SK-N-SH (cell line): ENCODE results near the gene CAMK2N1. TPM values are rescaled to one million over a fixed set of nuclear protein-coding genes. Genes with fewer than 3 reads are reported as not detected.

ENCODE experiments used
- CTCF ChIA-PET: fragments of 300-600, 350-600 bp; formaldehyde crosslinking; extraction: SDS; loops from one replicate; lab custom pipeline; 2021; lab: Yijun Ruan, JAX
- POLR2A ChIA-PET: fragments of 350-600 bp; sonication (Branson Sonifier 250); formaldehyde crosslinking; extraction: SDS; loops from one replicate; lab custom pipeline; 2020; ENCODE audit warnings: antibody characterized with exemption, inconsistent platforms; lab: Yijun Ruan, JAX
- DNase-seq: peaks from one replicate; pipeline ENCODE4 v3.0.0; 2012
- H2AFZ ChIP-seq: fragments of 200-600 bp; sonication (generic); 2 replicates; pipeline ENCODE4 v1.8.1; 2016; ENCODE audit warnings: antibody characterized with exemption, mild to moderate bottlenecking, low read depth
- H3F3A ChIP-seq: fragments of 200-600 bp; sonication (generic); replicated peaks from 2 replicates; pipeline ENCODE3; 2016; ENCODE audit warnings: antibody characterized with exemption, mild to moderate bottlenecking; ENCODE audit not compliant: insufficient read depth
- H3K27ac ChIP-seq, 2 experiments: fragments of 200-500 bp in 1 of 2; fragments of 200-600 bp in 1 of 2; sonication (Bioruptor generic) in 1 of 2; sonication (generic), shearing (Covaris generic) in 1 of 2; 2 replicates each; pipeline versions ENCODE4 v1.5.1 to v1.6.1; 2014 to 2016; ENCODE audit warnings: low read depth in 2 of 2, inconsistent platforms in 1 of 2, low read length in 1 of 2, mild to moderate bottlenecking in 1 of 2, mixed read lengths in 1 of 2
- H3K27me3 ChIP-seq: fragments of 200-600 bp; sonication (generic), shearing (Covaris generic); 2 replicates; pipeline ENCODE4 v1.6.1; 2016; ENCODE audit warnings: mixed run types; ENCODE audit not compliant: insufficient read depth
- H3K36me3 ChIP-seq, 2 experiments: fragments of 200-500 bp in 1 of 2; fragments of 200-600 bp in 1 of 2; sonication (Bioruptor generic) in 1 of 2; sonication (generic) in 1 of 2; replicated peaks in 1 of 2; 2 replicates each; pipeline versions ENCODE3 to v1.5.1; 2014 to 2016; ENCODE audit warnings: low read length in 1 of 2, mild to moderate bottlenecking in 1 of 2; ENCODE audit not compliant: insufficient read depth in 2 of 2, control insufficient read depth in 1 of 2
- H3K4me1 ChIP-seq, 2 experiments: fragments of 200-500 bp in 1 of 2; fragments of 200-600 bp in 1 of 2; sonication (Bioruptor generic) in 1 of 2; sonication (generic), shearing (Covaris generic) in 1 of 2; 2 replicates each; pipeline versions ENCODE4 v1.5.1 to v1.6.1; 2014 to 2016; ENCODE audit warnings: low read depth in 1 of 2, low read length in 1 of 2, mixed run types in 1 of 2; ENCODE audit not compliant: insufficient read depth in 2 of 2, control insufficient read depth in 1 of 2
- H3K4me2 ChIP-seq: fragments of 200-600 bp; sonication (generic), shearing (Covaris generic); 2 replicates; pipeline ENCODE4 v1.6.1; 2017; ENCODE audit warnings: mixed run types
- H3K4me3 ChIP-seq, 2 experiments: fragments of 200-500 bp in 1 of 2; fragments of 200-600 bp in 1 of 2; sonication (Bioruptor generic) in 1 of 2; sonication (generic), shearing (Covaris generic) in 1 of 2; 2 replicates each; pipeline versions ENCODE4 v1.5.1 to v1.8.1; 2014 to 2016; ENCODE audit warnings: low read depth in 2 of 2, inconsistent platforms in 1 of 2, low read length in 1 of 2, mild to moderate bottlenecking in 1 of 2, mixed read lengths in 1 of 2, moderate library complexity in 1 of 2
- H3K79me2 ChIP-seq: fragments of 200-600 bp; sonication (generic); 2 replicates; pipeline ENCODE4 v1.8.1; 2017; ENCODE audit warnings: mild to moderate bottlenecking; ENCODE audit not compliant: insufficient read depth
- H3K9ac ChIP-seq: fragments of 200-600 bp; sonication (generic); 2 replicates; pipeline ENCODE4 v1.6.1; 2017; ENCODE audit warnings: mixed run types
- H3K9me2 ChIP-seq: fragments of 200-600 bp; sonication (generic); 2 replicates; pipeline ENCODE4 v1.6.1; 2017; ENCODE audit warnings: mixed run types
- H3K9me3 ChIP-seq: fragments of 200-600 bp; sonication (generic); 2 replicates; pipeline ENCODE4 v1.6.1; 2017; ENCODE audit warnings: mixed run types, mild to moderate bottlenecking, moderate library complexity
- H4K20me1 ChIP-seq: fragments of 200-600 bp; sonication (generic); 2 replicates; pipeline ENCODE4 v1.6.1; 2017; ENCODE audit warnings: mild to moderate bottlenecking, mixed run types; ENCODE audit not compliant: insufficient read depth
- EZH2phosphoT487 ChIP-seq: fragments of 200-600 bp; sonication (generic); IDR thresholded peaks from 2 replicates; pipeline ENCODE4 v1.6.1; 2017; ENCODE audit warnings: low read depth, mixed run types, mild to moderate bottlenecking, antibody characterized with exemption, moderate library complexity, borderline replicate concordance
- FOSL2 ChIP-seq: IDR thresholded peaks from 2 replicates; pipeline ENCODE4 v1.4.0; 2012; ENCODE audit warnings: low read depth, mild to moderate bottlenecking, moderate library complexity, borderline replicate concordance
- FOXJ3 ChIP-seq: sonication (generic); formaldehyde crosslinking; IDR thresholded peaks from 2 replicates; pipeline ENCODE4 v1.5.1; 2020; ENCODE audit warnings: mild to moderate bottlenecking, missing genetic modification reagents
- FOXM1 ChIP-seq: IDR thresholded peaks from 2 replicates; pipeline ENCODE4 v1.4.0; 2012; ENCODE audit warnings: low read depth, mild to moderate bottlenecking
- GATA2 ChIP-seq: sonication (generic); formaldehyde crosslinking; IDR thresholded peaks from 2 replicates; pipeline ENCODE4 v1.5.0; 2020; ENCODE audit warnings: mild to moderate bottlenecking, missing genetic modification reagents
- JUND ChIP-seq: IDR thresholded peaks from 2 replicates; pipeline ENCODE4 v1.4.0; 2012
- NFIC ChIP-seq: IDR thresholded peaks from 2 replicates; pipeline ENCODE4 v1.4.0; 2012; ENCODE audit warnings: borderline replicate concordance
- POLR2AphosphoS5 ChIP-seq: IDR thresholded peaks from 2 replicates; pipeline ENCODE4 v1.6.1; 2012; ENCODE audit warnings: low read depth, low read length
- RCOR1 ChIP-seq: fragments of 150-350 bp; IDR thresholded peaks from 2 replicates; pipeline ENCODE4 v1.6.1; 2017; ENCODE audit warnings: antibody characterized with exemption, low read length
- RXRA ChIP-seq: IDR thresholded peaks from 2 replicates; pipeline ENCODE4 v1.4.0; 2012; ENCODE audit warnings: low read depth, mild to moderate bottlenecking, borderline replicate concordance
- SIN3A ChIP-seq: IDR thresholded peaks from 2 replicates; pipeline ENCODE4 v1.6.1; 2012; ENCODE audit warnings: low read depth, mild to moderate bottlenecking, low read length, moderate library complexity, borderline replicate concordance
- TCF12 ChIP-seq: IDR thresholded peaks from 2 replicates; pipeline ENCODE4 v1.4.0; 2012
- TEAD4 ChIP-seq: IDR thresholded peaks from 2 replicates; pipeline ENCODE4 v1.4.0; 2012; ENCODE audit warnings: mild to moderate bottlenecking, borderline replicate concordance; ENCODE audit not compliant: insufficient read depth
- WGBS: methylation state at CpG from one replicate; pipeline ENCODE4 v1.1.6; 2017; ENCODE audit warnings: low lambda C conversion rate; 5-methylcytosine and 5-hydroxymethylcytosine counted together
- polyA plus RNA-seq, 3 experiments: library from polyadenylated mRNA; depleted of rRNA; stranded (reverse); fragments of >200 nt; gene quantifications; 2 replicates each; pipeline ENCODE4 v1.2.3, GENCODE V29; 2012
- TF ChIP-seq, protein P1 (sequence below): fragments of 150-350 bp; IDR thresholded peaks from 2 replicates; pipeline ENCODE4 v1.6.1; 2017; ENCODE audit warnings: antibody characterized with exemption, low read length, low read depth, borderline replicate concordance
- TF ChIP-seq, protein P2 (sequence below): IDR thresholded peaks from 2 replicates; pipeline ENCODE4 v1.4.0; 2012; ENCODE audit warnings: low read depth, borderline replicate concordance

CAMK2N1 gene
- polyA plus RNA-seq, 1 of the 3 experiments (the other 2 are of a cell fraction), result 5.3 TPM

DNA sequence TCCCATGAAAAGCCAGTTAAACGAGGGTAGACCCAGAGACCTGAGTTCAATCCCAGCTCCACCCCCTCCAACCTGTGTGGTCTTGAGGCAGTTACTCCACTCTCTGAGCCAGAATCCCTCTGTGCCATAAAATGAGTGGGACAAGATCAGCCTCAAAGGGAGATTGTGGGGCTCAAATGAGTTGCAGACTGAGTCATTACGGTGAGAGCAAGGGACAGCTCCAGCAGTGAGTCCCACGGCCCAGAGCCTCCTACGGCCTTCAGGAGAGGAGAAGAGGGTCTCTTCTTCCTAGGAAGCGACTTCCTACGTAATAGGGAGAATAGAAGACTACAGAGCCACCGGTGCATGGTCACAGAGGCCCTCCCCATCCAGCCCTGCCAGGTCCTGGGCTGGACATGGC, 6.7 kb upstream of the CAMK2N1 start:
- DNase-seq, result peak; percentile 6
- H3K9me2 ChIP-seq, result no peaks in the 10 kb centered on the region
- WGBS, result 60% methylated on average over 6 of the region's 7 CpGs
- CTCF ChIA-PET, result interaction anchor here (0.7 to 14.4 kb wide), 22 partner anchors 9 to 574 kb away, joined by 3 to 286 read pairs (median 9); partner anchors contain the start of gene HP1BP3
- no peaks in the 10 kb centered on the region for H3K79me2 ChIP-seq
- H2AFZ ChIP-seq, result no peak overlapping the region
- H3K4me3 ChIP-seq, result no peak overlapping the region
- no peak overlapping the region for H3K27ac ChIP-seq
- TF ChIP-seq RCOR1 (no peak), FOXM1 (no peak), NFIC (no peak), JUND (no peak), FOXJ3 (CRISPR knock-in tag) (no peak), TCF12 (no peak), TEAD4 (no peak)
- TF ChIP-seq, protein P1, sequence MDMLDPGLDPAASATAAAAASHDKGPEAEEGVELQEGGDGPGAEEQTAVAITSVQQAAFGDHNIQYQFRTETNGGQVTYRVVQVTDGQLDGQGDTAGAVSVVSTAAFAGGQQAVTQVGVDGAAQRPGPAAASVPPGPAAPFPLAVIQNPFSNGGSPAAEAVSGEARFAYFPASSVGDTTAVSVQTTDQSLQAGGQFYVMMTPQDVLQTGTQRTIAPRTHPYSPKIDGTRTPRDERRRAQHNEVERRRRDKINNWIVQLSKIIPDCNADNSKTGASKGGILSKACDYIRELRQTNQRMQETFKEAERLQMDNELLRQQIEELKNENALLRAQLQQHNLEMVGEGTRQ, result no peak
- TF ChIP-seq, protein P2, sequence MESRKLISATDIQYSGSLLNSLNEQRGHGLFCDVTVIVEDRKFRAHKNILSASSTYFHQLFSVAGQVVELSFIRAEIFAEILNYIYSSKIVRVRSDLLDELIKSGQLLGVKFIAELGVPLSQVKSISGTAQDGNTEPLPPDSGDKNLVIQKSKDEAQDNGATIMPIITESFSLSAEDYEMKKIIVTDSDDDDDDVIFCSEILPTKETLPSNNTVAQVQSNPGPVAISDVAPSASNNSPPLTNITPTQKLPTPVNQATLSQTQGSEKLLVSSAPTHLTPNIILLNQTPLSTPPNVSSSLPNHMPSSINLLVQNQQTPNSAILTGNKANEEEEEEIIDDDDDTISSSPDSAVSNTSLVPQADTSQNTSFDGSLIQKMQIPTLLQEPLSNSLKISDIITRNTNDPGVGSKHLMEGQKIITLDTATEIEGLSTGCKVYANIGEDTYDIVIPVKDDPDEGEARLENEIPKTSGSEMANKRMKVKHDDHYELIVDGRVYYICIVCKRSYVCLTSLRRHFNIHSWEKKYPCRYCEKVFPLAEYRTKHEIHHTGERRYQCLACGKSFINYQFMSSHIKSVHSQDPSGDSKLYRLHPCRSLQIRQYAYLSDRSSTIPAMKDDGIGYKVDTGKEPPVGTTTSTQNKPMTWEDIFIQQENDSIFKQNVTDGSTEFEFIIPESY, result no peak
- TF ChIP-seq, all 33 proteins: peak for 0
- POLR2A ChIA-PET, result no interaction called here
- Histone ChIP-seq H3K36me3 (no peaks in the 10 kb centered on the region), H4K20me1 (no peaks in the 10 kb centered on the region), H3K4me1 (peaks cover 11 to 16% of the 10 kb centered on the region in 2 experiments; a peak in 3 of 4 replicates), H3K4me2 (no peak overlapping the region), H3K27me3 (0 out of 2 replicates have a peak, but pooled peaks cover 3% of the 10 kb centered on the region), H3F3A (peaks cover 8% of the 10 kb centered on the region), H3K9ac (no peak overlapping the region), H3K9me3 (no peaks in the 10 kb centered on the region)

GRCh38 chr1:20491866-20492265, 5.9 kb upstream of the CAMK2N1 start:
- Histone ChIP-seq H3K27ac (no peak overlapping the region), H3K4me2 (no peak overlapping the region), H3K79me2 (no peaks in the 10 kb centered on the region), H3K27me3 (0 out of 2 replicates have a peak, but pooled peaks cover 3% of the 10 kb centered on the region), H3K36me3 (no peaks in the 10 kb centered on the region), H3K9me2 (no peaks in the 10 kb centered on the region), H3K4me1 (peaks cover 16% of the 10 kb centered on the region in 2 experiments; a peak in 3 of 4 replicates), H4K20me1 (no peaks in the 10 kb centered on the region), H3K9ac (no peak overlapping the region), H3F3A (peaks cover 2% of the 10 kb centered on the region), H3K9me3 (no peaks in the 10 kb centered on the region), H3K4me3 (no peak overlapping the region), H2AFZ (no peak overlapping the region)
- POLR2A ChIA-PET, result no interaction called here
- WGBS, result 93% methylated on average over 3 of the region's 7 CpGs
- peak; percentile 12 for DNase-seq
- no peak for TF ChIP-seq GATA2 (CRISPR knock-in tag)
- TF ChIP-seq POLR2AphosphoS5, result no peak
- no peak for TF ChIP-seq FOSL2
- TF ChIP-seq TCF12, result no peak
- no peak for TF ChIP-seq SIN3A
- TF ChIP-seq EZH2phosphoT487, result no peak
- TF ChIP-seq RXRA, result no peak
- CTCF ChIA-PET, result interaction anchor here (0.9 to 14.4 kb wide), 14 partner anchors 9 to 610 kb away, joined by 3 to 286 read pairs (median 14); partner anchors contain the start of gene OTUD3
